NCI-H187 (cell line): ENCODE results near the gene TGFB1I1.

Experiments
- DNase-seq, 2 experiments: peaks; one replicate each; lab custom pipeline; 2025; lab: John Stamatoyannopoulos, UW

The TGFB1I1 gene

DNA sequence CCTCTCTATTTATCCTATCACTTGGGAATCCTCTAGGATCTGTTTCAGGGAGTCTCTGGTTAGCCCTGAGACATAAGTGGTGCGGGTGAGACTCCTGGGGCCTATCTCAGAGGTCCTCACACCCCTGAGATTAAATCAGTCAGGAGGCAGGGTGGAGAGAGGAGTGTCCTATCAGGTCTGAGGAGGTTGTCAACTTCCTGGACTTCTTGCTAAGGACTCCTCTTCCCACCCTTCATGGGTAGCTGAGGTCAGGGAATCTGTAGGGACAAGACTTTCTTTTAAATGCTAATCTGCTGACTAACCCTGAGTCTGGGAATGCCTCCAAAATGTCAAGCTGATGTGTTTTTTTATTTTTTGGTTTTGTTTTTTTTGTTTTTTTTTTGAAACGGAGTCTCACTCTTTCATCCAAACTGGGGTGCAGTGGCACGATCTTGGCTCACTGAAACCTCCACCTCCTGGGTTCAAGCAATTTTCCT, 19.3 kb upstream of the TGFB1I1 start:
- DNase-seq, result no peak

DNA sequence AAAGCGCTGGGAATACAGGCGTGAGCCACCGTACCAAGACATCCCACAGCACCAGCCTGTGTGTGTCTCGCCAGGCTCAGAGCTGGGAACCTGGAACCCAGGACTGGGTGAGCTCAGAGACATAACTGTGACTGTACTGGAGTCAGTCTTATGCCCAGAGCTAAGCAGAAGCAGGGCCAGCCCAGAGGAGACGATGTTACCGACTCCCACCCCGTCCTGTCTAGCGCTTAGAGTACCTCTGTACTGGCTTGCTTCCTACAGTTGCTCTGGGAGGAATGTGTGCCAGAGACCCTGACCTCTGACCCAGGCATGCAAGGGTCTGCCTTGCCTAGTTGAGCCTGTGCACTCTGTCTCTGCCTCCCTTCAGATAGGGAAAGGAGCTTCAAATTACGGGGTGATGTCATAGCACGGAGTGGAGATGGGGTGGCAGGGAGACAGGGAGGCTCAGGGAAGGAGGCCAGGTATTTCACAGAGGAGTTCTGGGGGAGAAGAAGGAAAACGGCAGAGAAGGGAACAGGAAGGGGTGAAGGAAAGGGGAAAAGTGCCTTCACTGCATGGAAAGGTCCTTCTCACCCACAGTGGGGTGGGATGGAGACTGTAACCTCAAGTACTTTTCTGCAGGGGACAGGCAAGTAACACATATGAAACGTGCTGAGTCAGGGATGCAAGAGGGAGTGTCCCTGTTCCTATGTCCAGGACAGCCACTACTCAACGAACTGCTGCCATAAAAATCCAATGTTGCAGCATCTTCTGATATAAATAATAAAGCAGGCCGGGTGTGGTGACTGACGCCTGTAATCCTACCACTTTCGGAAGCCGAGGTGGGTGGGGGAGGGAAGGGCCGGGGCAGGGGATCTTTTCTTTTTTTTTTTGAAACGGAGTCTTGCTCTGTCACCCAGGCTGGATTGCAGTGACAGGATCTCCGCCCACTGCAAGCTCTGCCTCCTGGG, 18.4 kb upstream of the TGFB1I1 start:
- DNase-seq, result no peak

DNA sequence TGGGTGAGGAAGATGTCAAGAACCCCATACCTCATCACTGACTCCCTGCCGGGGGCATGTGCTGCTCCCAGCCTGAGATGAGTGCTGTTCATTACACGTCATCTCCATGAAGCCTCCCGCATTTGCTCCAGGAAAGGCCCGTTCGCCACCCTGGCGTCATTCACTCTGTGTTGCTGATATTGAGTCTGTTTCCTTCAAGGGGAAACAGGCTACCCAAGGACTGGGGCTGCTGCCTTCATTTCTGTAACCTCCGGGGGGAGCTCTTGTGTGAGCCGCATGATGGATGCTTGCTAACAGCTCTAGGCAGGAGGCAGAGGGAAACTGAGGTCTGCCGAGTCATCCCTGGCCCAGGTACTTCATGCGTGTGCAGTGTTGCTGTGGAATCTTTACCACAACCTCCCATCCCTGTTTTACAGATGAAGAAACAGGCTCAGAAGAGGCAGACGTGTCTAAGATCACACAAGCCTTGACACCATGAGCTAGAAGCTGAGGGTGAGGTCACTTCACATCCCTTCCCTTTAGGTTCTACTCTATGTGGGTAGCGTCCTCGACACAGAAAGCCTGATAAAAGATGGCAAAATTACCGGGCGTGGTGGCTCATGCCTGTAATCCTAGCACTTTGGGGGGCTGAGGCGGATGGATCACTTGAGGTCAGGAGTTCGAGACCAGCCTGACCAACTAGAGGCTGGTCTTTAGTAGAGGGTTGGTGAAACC, 16.2 kb upstream of the TGFB1I1 start:
- DNase-seq, result no peak

DNA sequence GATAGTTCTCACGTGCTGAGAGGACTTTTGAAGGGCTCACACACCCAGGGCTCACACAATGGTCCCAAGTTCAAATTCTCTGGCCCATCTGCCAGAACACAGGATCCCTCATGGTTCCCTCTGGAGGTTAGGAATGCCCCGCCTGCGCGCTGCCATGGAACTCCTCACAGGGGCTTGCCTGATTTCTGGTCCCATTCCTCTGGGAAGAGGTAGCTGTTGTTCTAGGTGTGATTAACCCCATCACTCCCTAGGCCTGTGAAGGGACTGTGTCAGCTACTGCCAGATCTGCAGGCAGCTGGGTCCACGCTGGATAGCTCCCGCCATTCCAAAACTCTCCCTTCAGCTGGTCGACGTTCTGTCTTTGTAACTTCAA, 15.0 kb upstream of the TGFB1I1 start:
- DNase-seq, result no peak

DNA sequence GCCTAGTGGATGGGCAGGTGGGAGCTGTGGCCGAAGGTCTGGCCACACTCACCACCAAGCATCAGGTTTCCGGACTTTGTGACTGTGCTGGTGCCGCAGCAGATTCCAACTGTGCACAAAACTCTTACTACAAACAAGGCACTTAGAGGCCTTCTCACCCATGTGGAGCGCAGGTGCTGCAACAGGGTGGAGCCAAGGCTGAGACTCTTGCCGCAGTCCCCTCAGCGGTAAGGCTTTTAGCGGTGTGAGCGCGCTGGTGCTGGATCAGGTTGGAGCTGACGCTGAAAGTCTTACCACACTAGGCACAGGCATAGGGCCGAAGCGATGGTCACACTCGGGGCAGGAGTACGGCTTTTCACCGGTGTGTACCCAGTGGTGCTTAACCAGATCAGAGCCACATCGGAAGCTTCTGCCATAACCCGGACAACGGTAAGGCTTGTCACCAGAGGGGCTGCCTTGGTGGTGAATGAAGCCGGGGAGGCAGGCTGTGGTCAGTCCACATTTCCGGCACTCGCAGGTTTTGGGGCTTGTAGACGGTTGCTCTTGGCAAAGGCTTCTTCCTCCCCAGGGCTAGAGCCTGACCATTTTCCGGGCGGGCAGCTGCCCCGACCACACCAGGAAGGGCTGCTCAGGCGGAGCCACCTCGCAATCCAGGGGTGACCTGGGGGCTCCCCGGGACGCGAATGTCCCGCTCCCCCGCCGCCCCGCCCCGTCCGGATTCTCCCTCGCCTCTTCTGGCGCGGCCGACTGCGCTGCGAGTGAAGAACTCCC, 13.7 kb upstream of the TGFB1I1 start:
- DNase-seq, result peak in 1 of 2 experiments; percentile 19

DNA sequence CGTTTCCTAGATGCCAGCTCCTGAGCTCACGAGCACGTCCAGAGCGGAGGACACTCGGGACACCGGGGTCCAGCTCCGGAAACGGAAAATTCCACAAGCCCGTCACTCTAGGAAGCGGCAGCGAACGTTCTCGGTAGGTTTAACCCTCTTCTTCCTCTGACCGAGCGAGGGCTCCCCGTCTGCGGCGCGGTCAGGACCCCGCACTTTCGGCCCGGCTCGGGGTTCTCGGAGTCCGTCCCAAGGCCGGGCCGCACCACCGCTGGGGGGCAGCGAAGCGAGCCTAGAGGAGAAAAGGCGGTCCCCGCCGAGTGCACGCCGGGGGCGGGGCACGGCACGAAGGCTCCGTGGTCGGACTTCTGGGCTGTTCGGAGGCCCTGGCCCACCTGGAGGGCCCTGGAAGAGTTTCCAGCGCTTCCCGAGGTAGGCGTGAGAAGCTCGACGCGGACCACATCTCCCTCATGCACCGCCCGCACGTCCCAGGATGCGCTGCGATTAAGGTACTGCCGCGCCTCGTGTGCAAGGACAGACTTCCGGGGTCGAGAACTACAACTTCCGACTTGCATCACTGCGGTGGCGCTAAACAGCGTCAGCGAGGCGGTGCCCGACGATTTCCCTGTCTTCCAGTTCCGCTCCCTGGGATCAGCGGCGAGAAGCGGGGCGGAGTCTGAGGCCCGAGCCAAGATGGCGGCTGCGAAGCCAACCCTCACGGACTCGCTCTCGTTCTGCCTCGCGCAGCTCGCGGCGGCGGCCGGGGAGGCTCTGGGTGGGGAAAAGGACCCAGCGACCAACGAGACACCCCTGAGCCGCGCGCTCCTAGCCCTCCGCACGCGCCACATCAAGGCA, 12.9 kb upstream of the TGFB1I1 start, which contains the start of gene ARMC5:
Gene ARMC5 (plus strand): TSS at position 658 of the 843 bp plus-strand sequence. CDS start 24 bp downstream, at position 682.
- DNase-seq, result peak; percentile 68 to 75

DNA sequence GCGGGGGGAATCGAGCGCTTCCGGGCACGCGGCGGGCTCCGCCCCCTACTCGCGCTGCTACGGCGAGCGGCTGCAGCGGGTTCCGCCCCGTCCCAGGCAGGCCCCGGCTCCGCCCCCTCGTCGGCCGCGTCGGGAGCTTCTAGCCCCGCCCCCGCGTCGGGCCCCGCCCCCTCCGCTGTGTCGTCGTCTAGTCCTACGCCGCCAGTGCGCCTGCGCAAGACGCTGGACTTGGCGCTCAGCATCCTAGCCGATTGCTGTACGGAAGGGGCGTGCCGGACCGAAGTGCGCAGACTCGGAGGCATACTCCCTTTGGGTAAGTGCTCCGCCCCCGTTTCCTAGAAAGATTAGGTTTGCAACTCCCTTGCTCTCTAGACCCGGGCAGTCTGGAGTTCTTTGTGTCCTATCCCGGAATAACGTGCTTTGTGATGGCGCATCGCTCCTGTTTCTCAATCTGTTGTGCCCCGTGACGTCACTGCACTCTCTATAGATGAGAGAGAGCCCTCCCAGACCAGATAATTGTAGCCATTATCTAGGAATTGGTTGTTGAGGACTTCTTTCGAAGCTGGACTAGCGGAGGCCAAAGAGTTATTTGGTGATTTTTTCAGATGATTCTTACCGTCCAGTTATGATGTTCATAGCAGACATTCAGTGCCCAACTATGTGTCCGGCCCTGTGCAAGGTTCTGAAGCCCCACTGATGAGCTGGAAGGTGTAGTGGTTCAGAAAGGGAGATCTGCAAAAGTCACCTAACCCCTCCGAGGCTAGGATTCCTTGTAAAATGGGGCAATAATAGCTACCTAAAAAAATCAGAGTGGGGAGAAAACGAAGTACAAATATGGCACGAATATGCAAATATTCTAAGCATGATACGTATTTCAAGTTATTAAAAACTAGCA, 12.0 kb upstream of the TGFB1I1 start:
- DNase-seq, result peak; percentile 91 to 92

DNA sequence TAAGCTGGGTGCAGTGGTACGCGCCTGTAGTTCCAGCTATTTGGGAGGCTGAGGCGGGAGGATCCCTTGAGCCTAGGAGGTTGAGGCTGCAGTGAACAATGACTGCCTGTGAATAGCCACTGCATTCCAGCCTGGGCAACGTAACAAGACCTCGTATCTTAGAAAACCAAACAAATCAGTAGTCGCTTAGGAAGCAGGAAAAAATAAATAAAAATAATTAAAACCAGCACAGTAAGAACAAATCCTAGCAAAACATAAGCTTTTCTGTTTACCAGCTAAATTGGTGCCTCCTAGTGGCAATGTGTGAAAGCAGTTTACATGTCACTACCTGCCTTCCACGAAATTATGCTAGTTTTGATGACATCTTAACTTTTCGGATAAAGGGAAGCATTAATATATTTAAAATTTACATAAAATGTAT, 11.4 kb upstream of the TGFB1I1 start:
- DNase-seq, result no peak

DNA sequence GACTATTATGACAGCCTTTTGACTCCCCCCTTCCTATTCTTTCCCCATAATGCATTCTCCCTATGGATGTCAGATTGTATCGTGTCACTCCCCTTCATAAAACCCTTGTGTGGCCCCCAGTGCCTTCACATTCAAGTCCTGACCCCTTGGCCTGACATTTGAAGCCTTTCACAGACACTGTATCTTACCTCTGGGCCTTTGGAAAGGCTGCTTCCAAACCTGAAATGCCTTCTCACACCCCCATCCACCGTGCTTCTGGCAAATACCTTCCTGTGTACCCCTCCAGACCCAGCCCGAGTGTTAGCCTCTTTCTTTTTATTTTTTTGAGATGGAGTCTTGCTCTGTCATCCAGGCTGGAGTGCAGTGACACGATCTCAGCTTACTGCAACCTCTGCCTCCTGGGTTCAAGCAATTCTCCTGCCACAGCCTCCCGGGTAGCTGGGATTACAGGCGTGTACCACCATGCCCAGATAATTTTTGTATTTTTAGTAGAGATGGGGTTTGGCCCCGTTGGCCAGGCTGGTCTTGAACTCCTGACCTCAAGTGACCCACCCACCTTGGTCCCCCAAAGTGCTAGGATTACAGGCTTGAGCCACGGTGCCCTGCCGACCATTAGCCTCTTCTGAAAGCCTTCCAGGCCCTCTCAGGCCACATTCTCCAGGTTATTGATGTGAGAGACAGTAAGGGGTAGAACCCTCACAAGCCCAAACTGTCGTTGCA, 10.6 kb upstream of the TGFB1I1 start:
- DNase-seq, result no peak

DNA sequence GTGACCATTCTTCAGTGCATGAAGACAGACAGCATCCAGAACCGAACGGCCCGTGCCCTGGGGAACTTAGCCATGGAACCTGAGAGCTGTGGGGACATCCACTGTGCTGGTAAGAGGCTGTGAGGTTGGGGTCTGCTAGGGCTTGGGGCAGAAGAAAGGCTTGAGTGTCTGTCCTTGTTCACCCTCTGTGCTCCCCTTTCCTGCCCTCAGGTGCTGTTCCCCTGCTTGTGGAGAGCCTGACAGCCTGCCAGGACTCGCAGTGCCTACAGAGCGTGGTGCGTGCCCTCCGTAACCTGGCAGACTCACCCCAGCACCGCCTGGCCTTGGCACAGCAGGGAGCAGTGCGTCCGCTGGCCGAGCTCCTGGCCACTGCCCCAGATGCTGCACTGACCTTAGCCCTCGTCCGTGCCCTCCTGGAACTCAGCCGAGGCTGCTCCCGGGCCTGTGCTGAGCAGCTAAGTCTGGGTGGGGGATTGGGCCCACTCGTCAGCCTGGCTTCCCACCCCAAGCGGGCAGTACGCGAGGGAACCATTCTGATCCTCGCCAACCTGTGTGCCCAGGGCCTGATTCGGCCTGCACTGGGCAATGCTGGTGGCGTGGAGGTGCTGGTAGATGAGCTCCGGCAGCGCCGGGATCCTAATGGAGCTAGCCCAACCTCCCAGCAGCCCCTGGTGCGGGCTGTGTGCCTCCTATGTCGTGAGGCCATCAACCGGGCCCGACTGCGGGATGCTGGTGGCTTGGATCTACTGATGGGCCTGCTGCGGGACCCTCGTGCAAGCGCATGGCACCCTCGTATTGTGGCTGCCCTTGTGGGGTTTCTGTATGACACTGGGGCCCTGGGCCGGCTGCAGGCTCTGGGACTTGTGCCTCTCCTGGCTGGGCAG, 9.8 kb upstream of the TGFB1I1 start:
- DNase-seq, result no peak

DNA sequence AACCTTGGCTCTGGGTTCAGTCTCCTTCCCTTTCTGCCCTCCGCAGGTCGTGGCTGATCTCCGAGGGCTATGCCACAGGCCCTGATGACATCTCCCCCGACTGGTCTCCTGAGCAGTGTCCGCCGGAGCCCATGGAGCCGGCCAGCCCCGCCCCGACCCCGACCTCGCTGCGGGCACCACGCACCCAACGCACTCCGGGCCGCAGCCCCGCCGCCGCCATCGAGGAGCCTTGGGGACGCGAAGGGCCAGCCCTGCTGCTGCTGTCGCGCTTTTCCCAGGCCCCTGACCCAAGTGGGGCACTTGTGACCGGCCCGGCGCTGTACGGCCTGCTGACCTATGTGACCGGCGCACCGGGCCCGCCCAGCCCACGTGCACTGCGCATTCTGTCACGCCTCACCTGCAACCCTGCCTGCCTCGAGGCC, 7.6 kb upstream of the TGFB1I1 start:
- no peak for DNase-seq

DNA sequence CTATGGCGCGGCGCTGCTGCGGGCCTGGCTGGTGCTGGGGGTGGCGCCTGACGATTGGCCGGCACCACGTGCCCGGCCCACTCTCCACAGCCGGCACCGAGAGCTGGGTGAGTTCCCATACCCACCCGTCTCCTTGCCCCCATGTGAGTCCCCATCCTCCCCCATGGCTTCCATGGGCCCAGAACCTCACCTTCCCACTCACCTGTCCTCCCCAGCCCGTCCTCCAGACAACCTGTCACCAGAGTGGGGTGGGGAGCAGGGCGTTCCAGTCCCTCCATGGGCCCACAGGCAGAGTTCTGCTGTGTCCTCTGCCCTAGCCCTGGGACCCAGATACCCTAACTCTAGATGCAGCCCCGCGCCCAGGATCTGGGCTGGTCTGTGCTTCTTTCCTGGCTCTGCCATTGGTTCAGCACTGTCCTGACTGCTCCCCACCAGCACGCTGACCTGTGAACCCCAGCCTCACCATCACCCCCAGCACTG, 7.1 kb upstream of the TGFB1I1 start:
- DNase-seq, result no peak

DNA sequence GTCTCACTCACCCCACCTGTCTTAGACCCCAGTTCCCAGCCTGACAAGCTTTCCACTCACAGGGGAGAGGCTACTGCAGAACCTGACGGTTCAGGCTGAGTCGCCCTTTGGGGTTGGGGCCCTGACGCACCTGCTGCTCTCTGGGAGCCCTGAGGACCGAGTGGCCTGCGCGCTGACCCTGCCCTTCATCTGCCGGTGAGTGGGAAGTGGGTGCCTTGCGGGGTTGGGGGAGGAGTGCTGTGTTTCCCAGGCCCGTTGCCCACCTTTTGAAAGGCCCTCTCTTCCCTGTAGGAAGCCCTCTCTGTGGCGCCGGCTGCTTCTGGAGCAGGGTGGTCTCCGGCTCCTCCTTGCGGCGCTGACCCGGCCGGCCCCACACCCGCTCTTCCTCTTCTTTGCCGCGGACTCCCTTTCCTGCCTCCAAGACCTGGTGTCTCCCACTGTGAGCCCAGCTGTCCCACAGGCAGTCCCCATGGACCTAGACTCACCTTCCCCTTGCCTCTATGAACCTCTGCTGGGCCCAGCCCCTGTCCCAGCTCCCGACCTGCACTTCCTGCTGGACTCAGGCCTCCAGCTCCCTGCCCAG, 6.1 kb upstream of the TGFB1I1 start:
- no peak for DNase-seq

DNA sequence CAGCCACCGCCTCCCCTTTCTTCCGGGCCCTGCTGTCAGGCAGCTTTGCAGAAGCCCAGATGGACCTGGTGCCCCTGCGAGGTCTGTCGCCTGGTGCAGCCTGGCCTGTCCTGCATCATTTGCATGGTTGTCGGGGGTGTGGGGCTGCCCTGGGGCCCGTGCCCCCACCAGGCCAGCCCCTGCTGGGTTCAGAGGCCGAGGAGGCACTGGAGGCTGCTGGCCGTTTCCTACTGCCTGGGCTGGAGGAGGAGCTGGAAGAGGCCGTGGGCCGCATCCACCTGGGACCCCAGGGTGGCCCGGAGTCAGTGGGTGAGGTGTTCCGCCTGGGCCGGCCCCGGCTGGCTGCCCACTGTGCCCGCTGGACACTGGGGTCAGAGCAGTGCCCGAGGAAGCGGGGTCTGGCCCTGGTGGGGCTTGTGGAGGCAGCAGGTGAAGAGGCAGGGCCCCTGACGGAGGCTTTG, 5.5 kb upstream of the TGFB1I1 start:
- no peak for DNase-seq

DNA sequence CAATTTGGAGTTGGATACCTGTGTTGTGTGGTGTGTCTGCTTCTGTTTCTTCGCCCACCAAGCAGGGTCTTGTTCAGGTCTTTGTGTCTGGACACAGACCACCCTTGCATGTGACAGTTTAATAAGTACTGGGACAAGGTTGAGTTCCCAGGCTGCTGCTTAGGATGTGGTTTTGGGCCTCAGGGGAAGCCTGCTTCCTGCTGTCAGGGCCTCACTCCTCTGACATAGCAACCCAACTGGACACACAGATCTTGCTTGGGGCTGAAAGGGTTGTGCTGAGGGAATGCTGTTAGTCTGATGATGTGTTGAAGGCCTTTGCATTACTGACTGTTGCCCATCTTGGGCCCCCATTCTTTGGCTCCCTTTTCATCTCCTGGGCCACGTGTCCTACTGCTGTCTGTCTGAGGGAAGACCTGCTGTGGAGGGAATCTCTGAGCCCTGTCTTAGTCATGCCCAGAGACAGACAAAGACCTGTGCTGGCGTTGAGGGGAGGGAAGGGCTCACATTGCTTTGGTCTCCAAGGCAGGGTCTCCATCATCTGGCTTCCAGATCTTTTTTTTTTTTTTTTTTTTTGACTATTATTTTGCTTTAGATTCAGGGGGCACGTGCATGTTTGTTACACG, 4.7 kb upstream of the TGFB1I1 start:
- no peak for DNase-seq

DNA sequence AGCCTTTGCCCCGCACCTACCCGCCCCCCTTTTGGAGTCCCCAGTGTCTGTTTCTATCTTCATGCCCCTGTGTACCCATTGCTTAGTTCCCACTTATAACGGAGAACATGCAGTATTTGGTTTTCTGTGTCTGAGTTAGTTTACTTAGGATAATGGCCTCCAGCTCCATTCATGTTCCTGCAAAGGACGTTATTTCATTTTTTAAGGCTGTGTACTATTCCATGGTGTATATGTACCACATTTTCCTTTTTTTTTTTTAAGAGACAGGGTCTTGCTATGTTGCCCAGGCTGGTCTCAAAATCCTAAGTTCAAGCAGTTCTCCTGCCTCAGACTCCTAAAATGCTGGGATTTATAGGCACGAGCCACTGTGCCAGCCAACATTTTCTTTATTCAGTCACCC, 4.1 kb upstream of the TGFB1I1 start:
- no peak for DNase-seq

DNA sequence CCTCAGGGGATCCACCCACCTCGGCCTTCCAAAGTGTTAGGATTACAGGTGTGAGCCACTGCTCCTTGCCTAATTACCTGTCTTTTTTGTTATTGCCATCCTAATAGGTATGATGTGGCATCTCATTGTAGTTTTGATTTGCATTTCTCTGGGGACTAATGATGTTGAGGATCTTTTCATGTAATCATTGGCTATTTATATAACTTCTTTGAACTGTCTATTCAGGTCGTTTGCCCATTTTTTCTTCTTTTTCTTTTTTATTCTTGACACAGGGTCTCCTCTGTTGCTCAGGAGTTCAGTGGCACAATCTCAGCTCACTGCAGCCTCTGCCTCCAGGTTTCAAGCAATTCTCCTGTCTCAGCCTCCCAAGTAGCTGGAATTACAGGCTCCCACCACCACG, 1.3 kb upstream of the TGFB1I1 start:
- no peak for DNase-seq
